H9 (cell line): Measurements from ENCODE around the gene SLC5A1. TPM values are rescaled to one million over a fixed set of nuclear protein-coding genes. Genes with fewer than 3 reads are reported as not detected.
A peak's percentile ranks its signal among the peaks of the same experiment; 100 is the strongest.

ENCODE experiments used
- DNase-seq: peaks from one replicate; pipeline ENCODE4 v3.0.0-alpha.2; 2017
- H2AFZ ChIP-seq: one replicate; pipeline ENCODE4 v1.6.1; 2013; ENCODE audit warnings: mild to moderate bottlenecking, low read length, control low read depth, moderate library complexity
- H2AK5ac ChIP-seq: 2 replicates; pipeline ENCODE4 v1.6.1; 2013; ENCODE audit warnings: low read length, control low read depth, mixed read lengths; ENCODE audit not compliant: insufficient read length
- H2BK120ac ChIP-seq: one replicate; pipeline ENCODE4 v1.6.1; 2013; ENCODE audit warnings: low read depth, mild to moderate bottlenecking, low read length, control low read depth, inconsistent platforms; ENCODE audit not compliant: poor library complexity, severe bottlenecking
- H2BK12ac ChIP-seq: 2 replicates; pipeline ENCODE4 v1.6.1; 2013; ENCODE audit warnings: low read length, control low read depth, mixed read lengths, low read depth; ENCODE audit not compliant: insufficient read length
- H2BK15ac ChIP-seq: 2 replicates; pipeline ENCODE4 v1.6.1; 2013; ENCODE audit warnings: low read depth, low read length, control low read depth
- H2BK20ac ChIP-seq: one replicate; pipeline ENCODE4 v1.6.1; 2013; ENCODE audit warnings: low read depth, mild to moderate bottlenecking, low read length, control low read depth, inconsistent platforms; ENCODE audit not compliant: poor library complexity, severe bottlenecking
- H2BK5ac ChIP-seq: 2 replicates; pipeline ENCODE4 v1.6.1; 2013; ENCODE audit warnings: low read length, control low read depth, mixed read lengths; ENCODE audit not compliant: insufficient read length
- H3K14ac ChIP-seq: 2 replicates; pipeline ENCODE4 v1.6.1; 2013; ENCODE audit warnings: low read length, control low read depth; ENCODE audit not compliant: insufficient read depth
- H3K18ac ChIP-seq: 2 replicates; pipeline ENCODE4 v1.6.1; 2013; ENCODE audit warnings: low read depth, mild to moderate bottlenecking, mixed read lengths, low read length, control low read depth; ENCODE audit not compliant: insufficient read length
- H3K23ac ChIP-seq: 2 replicates; pipeline ENCODE4 v1.6.1; 2013; ENCODE audit warnings: low read length, control low read depth, mixed read lengths, low read depth; ENCODE audit not compliant: insufficient read length
- H3K23me2 ChIP-seq: 2 replicates; pipeline ENCODE4 v1.6.1; 2013; ENCODE audit warnings: low read depth, mild to moderate bottlenecking, mixed read lengths, low read length, control low read depth; ENCODE audit not compliant: insufficient read length, poor library complexity, severe bottlenecking
- H3K27ac ChIP-seq: 2 replicates; pipeline ENCODE4 v1.5.1; 2013; ENCODE audit warnings: low read length, control low read depth, mixed read lengths, low read depth; ENCODE audit not compliant: insufficient read length
- H3K27me3 ChIP-seq: 2 replicates; pipeline ENCODE4 v1.6.1; 2013; ENCODE audit warnings: low read length, control low read depth, inconsistent platforms; ENCODE audit not compliant: insufficient read depth
- H3K4ac ChIP-seq: 2 replicates; pipeline ENCODE4 v1.6.1; 2013; ENCODE audit warnings: low read depth, mild to moderate bottlenecking, control low read depth, inconsistent platforms, low read length, moderate library complexity
- H3K4me1 ChIP-seq: 2 replicates; pipeline ENCODE4 v1.6.1; 2013; ENCODE audit warnings: low read length, control low read depth, inconsistent platforms; ENCODE audit not compliant: insufficient read depth
- H3K4me2 ChIP-seq: 2 replicates; pipeline ENCODE4 v1.6.1; 2013; ENCODE audit warnings: low read length, control low read depth, mixed read lengths; ENCODE audit not compliant: insufficient read length, insufficient read depth
- H3K56ac ChIP-seq: 2 replicates; pipeline ENCODE4 v1.6.1; 2013; ENCODE audit warnings: low read depth, mild to moderate bottlenecking, mixed read lengths, low read length, control low read depth; ENCODE audit not compliant: insufficient read length
- H3K79me1 ChIP-seq: 2 replicates; pipeline ENCODE4 v1.6.1; 2013; ENCODE audit warnings: low read depth, mild to moderate bottlenecking, moderate library complexity, low read length, control low read depth, inconsistent platforms; ENCODE audit not compliant: insufficient read depth, poor library complexity, severe bottlenecking
- H3K79me2 ChIP-seq: 2 replicates; pipeline ENCODE4 v1.6.1; 2013; ENCODE audit warnings: low read length, control low read depth, inconsistent platforms; ENCODE audit not compliant: insufficient read depth
- H3K9ac ChIP-seq: 2 replicates; pipeline ENCODE4 v1.6.1; 2013; ENCODE audit warnings: low read length, control low read depth, mixed read lengths; ENCODE audit not compliant: insufficient read length; ENCODE audit errors: extremely low read depth
- H3K9me3 ChIP-seq: one replicate; pipeline ENCODE4 v1.6.1; 2013; ENCODE audit warnings: low read depth, low read length, inconsistent platforms; ENCODE audit not compliant: control insufficient read depth
- H3T11ph ChIP-seq: one replicate; pipeline ENCODE4 v1.6.1; 2013; ENCODE audit warnings: mild to moderate bottlenecking, low read length, control low read depth, inconsistent platforms
- H4K20me1 ChIP-seq: one replicate; pipeline ENCODE4 v1.6.1; 2013; ENCODE audit not compliant: control insufficient read depth, insufficient read length, insufficient read depth
- H4K5ac ChIP-seq: 2 replicates; pipeline ENCODE4 v1.6.1; 2013; ENCODE audit warnings: low read depth, mild to moderate bottlenecking, mixed read lengths, low read length, control low read depth; ENCODE audit not compliant: insufficient read length
- H4K8ac ChIP-seq: replicated peaks from 2 replicates; pipeline ENCODE4 v1.6.1; 2013; ENCODE audit warnings: low read length, control low read depth, mixed read lengths, low read depth; ENCODE audit not compliant: insufficient read length
- H4K91ac ChIP-seq: 2 replicates; pipeline ENCODE4 v1.6.1; 2013; ENCODE audit warnings: low read depth, mild to moderate bottlenecking, moderate library complexity, mixed read lengths, low read length, control low read depth; ENCODE audit not compliant: insufficient read length
- H3K27ac Mint-ChIP-seq, 3 experiments: 2 replicates in 2 of 3; 3 replicates in 1 of 3; pipeline ENCODE4 v1.8.0; 2020 to 2021; ENCODE audit warnings: mixed read lengths in 3 of 3, mild to moderate bottlenecking in 1 of 3, moderate library complexity in 1 of 3
- H3K27me3 Mint-ChIP-seq: 2 replicates; pipeline ENCODE4 v1.8.0; 2021; ENCODE audit warnings: low read depth, mild to moderate bottlenecking, moderate library complexity, mixed read lengths
- H3K36me3 Mint-ChIP-seq, 3 experiments: 2 replicates in 2 of 3; 3 replicates in 1 of 3; pipeline ENCODE4 v1.8.0; 2020 to 2021; ENCODE audit warnings: low read depth in 3 of 3, mixed read lengths in 3 of 3; ENCODE audit not compliant: insufficient read depth in 1 of 3
- H3K4me1 Mint-ChIP-seq, 2 experiments: 2 replicates each; pipeline ENCODE4 v1.8.0; 2020; ENCODE audit warnings: mixed read lengths in 2 of 2
- H3K4me3 Mint-ChIP-seq, 2 experiments: 2 replicates in 1 of 2; 3 replicates in 1 of 2; pipeline ENCODE4 v1.8.0; 2020 to 2021; ENCODE audit warnings: mild to moderate bottlenecking in 2 of 2, mixed read lengths in 2 of 2, moderate library complexity in 1 of 2
- H3K9me3 Mint-ChIP-seq, 2 experiments: 2 replicates in 1 of 2; 3 replicates in 1 of 2; pipeline ENCODE4 v1.8.0; 2020; ENCODE audit warnings: mild to moderate bottlenecking in 2 of 2, mixed read lengths in 2 of 2, moderate library complexity in 1 of 2
- WGBS: extraction: QIAGEN DNeasy Blood & Tissue Kit; methylation state at CpG from one replicate; pipeline ENCODE4 v1.1.7; 2013; ENCODE audit warnings: missing lambda C conversion rate, low lambda C conversion rate, mixed read lengths; ENCODE audit not compliant: insufficient read length; ENCODE audit errors: extremely low coverage; 5-methylcytosine and 5-hydroxymethylcytosine counted together
- total RNA-seq: library from RNA; stranded (reverse); gene quantifications from 2 replicates; pipeline ENCODE4 v1.2.1, GENCODE V29; 2021
- TF ChIP-seq, protein P1 (sequence below): fragments of 200-600 bp; sonication (generic); conservative IDR thresholded peaks from 3 replicates; pipeline ENCODE4 v1.8.0; 2021; ENCODE audit warnings: antibody characterized with exemption, mild to moderate bottlenecking

The SLC5A1 gene
- total RNA-seq, 1 experiment from 2014 or later, result not detected

DNA sequence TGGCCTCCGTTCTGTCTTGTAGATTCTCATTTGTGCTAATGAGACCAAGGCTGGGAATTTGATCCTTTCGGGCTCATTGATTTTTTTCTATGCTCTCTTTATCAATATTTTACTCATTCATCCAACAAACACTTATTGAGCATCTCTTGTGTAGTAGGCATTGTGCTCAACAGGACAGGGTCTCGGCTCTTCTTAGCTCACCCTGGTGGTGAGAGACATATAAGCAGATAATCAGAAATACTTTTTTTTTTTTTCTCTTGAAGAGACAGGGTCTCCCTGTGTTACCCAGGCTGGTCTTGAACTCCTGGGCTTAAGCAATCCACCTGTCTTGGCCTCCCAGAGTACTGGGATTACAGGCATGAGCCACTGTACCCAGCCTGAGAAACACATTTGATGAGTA lies 48.0 kb upstream of the SLC5A1 start:
- H3K23me2 ChIP-seq, result no peaks in the 10 kb centered on the region
- no peak overlapping the region for H3K4me3 Mint-ChIP-seq
- TF ChIP-seq, protein P1, sequence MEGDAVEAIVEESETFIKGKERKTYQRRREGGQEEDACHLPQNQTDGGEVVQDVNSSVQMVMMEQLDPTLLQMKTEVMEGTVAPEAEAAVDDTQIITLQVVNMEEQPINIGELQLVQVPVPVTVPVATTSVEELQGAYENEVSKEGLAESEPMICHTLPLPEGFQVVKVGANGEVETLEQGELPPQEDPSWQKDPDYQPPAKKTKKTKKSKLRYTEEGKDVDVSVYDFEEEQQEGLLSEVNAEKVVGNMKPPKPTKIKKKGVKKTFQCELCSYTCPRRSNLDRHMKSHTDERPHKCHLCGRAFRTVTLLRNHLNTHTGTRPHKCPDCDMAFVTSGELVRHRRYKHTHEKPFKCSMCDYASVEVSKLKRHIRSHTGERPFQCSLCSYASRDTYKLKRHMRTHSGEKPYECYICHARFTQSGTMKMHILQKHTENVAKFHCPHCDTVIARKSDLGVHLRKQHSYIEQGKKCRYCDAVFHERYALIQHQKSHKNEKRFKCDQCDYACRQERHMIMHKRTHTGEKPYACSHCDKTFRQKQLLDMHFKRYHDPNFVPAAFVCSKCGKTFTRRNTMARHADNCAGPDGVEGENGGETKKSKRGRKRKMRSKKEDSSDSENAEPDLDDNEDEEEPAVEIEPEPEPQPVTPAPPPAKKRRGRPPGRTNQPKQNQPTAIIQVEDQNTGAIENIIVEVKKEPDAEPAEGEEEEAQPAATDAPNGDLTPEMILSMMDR, result peak; percentile 63

More for the DNA sequence above, 48.0 kb upstream of the SLC5A1 start:
- Histone ChIP-seq H3K9me3 (no peaks in the 10 kb centered on the region), H3K27me3 (no peaks in the 10 kb centered on the region), H4K5ac (no peak overlapping the region), H3K4ac (no peak overlapping the region), H3K4me2 (no peak overlapping the region), H3K79me2 (no peaks in the 10 kb centered on the region), H2BK12ac (no peak overlapping the region), H2BK20ac (no peak overlapping the region), H2BK15ac (no peak overlapping the region), H2BK5ac (no peak overlapping the region), H3K14ac (no peak overlapping the region), H3K79me1 (no peaks in the 10 kb centered on the region), H3K18ac (no peak overlapping the region), H4K8ac (no peak overlapping the region), H3K4me1 (no peaks in the 10 kb centered on the region; the same call in 1 of the 2 replicates), H2AK5ac (no peak overlapping the region), H3T11ph (no peak overlapping the region), H3K23ac (no peak overlapping the region), H3K27ac (no peak overlapping the region), H3K9ac (no peak overlapping the region), H3K56ac (no peak overlapping the region), H4K91ac (no peak overlapping the region), H4K20me1 (no peaks in the 10 kb centered on the region), H2AFZ (no peak overlapping the region), H2BK120ac (no peak overlapping the region)
- no CpG with 5 or more reads among the region's 3 CpGs for WGBS
- Mint-ChIP-seq H3K9me3 (no peaks in the 10 kb centered on the region), H3K27me3 (peaks cover 45% of the 10 kb centered on the region), H3K27ac (no peak overlapping the region), H3K4me1 (no peaks in the 10 kb centered on the region), H3K36me3 (no peaks in the 10 kb centered on the region)
- DNase-seq, result no peak
